ENCODE results near the gene SLAMF9.

Gene SLAMF9

GRCh38 chr1:159932296-159933285 is 21.4 kb downstream of the SLAMF9 start:
- DNase-seq: peak; percentile 1

GRCh38 chr1:159931795-159932173 is 22.3 kb downstream of the SLAMF9 start:
- DNase-seq: no peak

GRCh38 chr1:159931101-159931794 is 22.8 kb downstream of the SLAMF9 start:
- DNase-seq: no peak

- no peak for DNase-seq
These were observed 23.4 kb downstream of the SLAMF9 start for GRCh38 chr1:159930634-159931033.

- DNase-seq: no peak
These were observed 23.8 kb downstream of the SLAMF9 start for GRCh38 chr1:159930216-159930615.

GRCh38 chr1:159929155-159930051 is 24.6 kb downstream of the SLAMF9 start:
- DNase-seq: no peak

GRCh38 chr1:159928491-159929050 is 25.5 kb downstream of the SLAMF9 start:
- no peak for DNase-seq

- no peak for DNase-seq
These were observed 26.1 kb downstream of the SLAMF9 start for GRCh38 chr1:159927849-159928431.

- no peak for DNase-seq
These were observed 26.7 kb downstream of the SLAMF9 start for GRCh38 chr1:159927211-159927848.

GRCh38 chr1:159925719-159926078 is 28.3 kb downstream of the SLAMF9 start:
- DNase-seq: no peak

- no peak for DNase-seq
These were observed 29.0 kb downstream of the SLAMF9 start, which contains the start of gene TAGLN2 for GRCh38 chr1:159924791-159925718. TSS of gene TAGLN2 (minus strand) at chr1:159925507. CDS start at chr1:159920509, 4,998 bp downstream.

GRCh38 chr1:159924025-159924790 is 29.8 kb downstream of the SLAMF9 start:
- DNase-seq: no peak

- DNase-seq: peak; percentile 51
These were observed 30.6 kb downstream of the SLAMF9 start for GRCh38 chr1:159923203-159924024.

- no peak for DNase-seq
These were observed 31.4 kb downstream of the SLAMF9 start for GRCh38 chr1:159922511-159923202.

GRCh38 chr1:159921700-159922504 is 32.1 kb downstream of the SLAMF9 start:
- DNase-seq: no peak

GRCh38 chr1:159921251-159921650 is 32.8 kb downstream of the SLAMF9 start:
- no peak for DNase-seq

- DNase-seq: no peak
These were observed 33.4 kb downstream of the SLAMF9 start for GRCh38 chr1:159920651-159921050.

Measured in NCI-H345 (cell line).